NCI-H510A (cell line): ENCODE data around the gene AMBRA1.
"Not testable (repeated sequence)": the region's sequence is repeated elsewhere in the genome, so short reads cannot be mapped to it uniquely, and the experiment has no call there.

Source experiments
- DNase-seq: peaks from one replicate; lab custom pipeline; 2025; lab: John Stamatoyannopoulos, UW

The AMBRA1 gene

DNA sequence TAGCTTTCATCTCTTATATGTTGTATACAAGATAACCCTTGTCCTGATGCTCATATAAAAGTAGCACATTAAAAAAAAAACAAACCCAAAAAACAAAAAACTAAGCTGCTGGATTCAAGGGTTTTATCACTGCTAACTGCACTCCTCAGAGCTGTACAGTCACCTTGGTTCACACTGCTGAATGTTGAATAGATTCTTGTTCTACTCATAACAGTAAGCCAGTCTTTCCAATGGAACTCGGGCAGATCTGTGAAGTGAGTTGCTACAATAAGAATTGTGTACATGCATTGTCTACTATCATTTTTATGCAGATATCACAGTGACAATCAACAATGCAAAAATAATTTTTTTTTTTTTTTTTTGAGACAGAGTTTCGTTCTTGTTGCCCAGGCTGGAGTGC, 18.5 kb upstream of the AMBRA1 start:
- no peak for DNase-seq

- DNase-seq = no peak
Observed at GRCh38 chr11:46611526-46612304, 17.9 kb upstream of the AMBRA1 start.

DNA sequence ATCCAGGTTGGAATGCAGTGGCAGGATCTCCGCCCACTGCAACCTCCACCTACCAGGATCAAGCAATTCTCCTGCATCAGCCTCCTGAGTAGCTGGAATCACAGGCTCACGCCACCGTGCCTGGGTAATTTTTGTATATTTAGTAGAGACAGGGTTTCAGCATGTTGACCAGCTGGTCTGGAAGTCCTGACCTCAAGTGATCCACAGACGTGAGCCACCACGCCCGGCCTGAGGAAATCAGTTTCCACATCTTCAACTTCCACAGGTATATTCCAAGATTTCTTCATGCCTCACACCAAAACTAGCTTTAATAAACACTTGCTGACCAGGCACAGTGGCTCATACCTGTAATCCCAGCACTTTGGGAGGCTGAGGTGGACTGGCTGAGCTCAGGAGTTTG, 15.6 kb upstream of the AMBRA1 start:
- no peak for DNase-seq

DNA sequence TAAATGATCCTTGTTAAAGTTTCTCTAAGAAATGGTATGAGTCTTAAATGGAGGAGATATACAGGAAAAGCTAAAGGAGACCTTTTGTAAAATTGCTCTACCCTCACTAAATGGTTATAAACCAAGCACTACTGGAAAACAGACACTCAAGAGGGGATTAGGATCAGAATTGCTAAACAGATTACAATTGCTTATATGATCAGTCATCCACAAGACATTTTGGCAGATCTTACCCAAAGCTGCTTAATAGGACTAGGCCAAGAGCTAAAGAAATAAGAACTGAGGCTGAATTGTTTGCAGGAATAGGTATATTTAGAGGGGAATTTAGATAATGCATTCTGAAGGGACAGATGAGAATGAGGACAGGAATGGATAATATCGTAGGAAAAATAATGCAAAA, 13.7 kb upstream of the AMBRA1 start:
- no peak for DNase-seq

- no peak for DNase-seq
Observed at GRCh38 chr11:46604796-46605195, 11.0 kb upstream of the AMBRA1 start.

DNA sequence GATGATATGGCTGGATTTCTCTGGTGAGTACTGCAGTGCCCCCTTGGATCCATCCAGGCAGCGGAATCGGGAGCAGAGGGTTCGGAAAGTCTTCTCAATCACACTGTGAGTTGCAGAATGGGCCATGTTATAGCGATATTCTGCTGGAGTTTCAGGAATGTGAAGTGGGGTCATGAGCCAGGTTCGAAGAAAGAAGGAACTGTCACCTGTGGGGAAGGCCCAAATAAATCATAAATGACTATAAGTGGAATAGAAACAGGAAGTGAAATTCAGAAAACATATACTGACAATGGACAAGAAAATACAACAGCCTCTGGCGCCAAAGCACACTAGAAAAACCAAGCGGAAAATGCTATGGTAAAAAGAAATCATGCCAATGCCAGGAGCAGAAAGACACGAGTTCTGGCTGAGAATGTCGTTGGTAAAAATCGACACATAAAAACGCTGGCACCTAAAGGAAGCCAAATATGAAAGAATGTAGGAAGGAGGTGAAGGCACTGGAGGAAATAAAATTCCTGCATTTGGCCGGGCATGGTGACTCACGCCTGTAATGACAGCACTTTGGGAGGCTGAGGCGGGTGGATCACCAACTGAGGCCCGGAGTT, 10.0 kb upstream of the AMBRA1 start:
- DNase-seq = no peak

GRCh38 chr11:46601129-46601528, 7.3 kb upstream of the AMBRA1 start:
- DNase-seq = no peak

- DNase-seq = no peak
Observed at GRCh38 chr11:46600194-46600960, 6.6 kb upstream of the AMBRA1 start.

- no peak for DNase-seq
Observed at GRCh38 chr11:46599340-46600193, 5.7 kb upstream of the AMBRA1 start.

DNA sequence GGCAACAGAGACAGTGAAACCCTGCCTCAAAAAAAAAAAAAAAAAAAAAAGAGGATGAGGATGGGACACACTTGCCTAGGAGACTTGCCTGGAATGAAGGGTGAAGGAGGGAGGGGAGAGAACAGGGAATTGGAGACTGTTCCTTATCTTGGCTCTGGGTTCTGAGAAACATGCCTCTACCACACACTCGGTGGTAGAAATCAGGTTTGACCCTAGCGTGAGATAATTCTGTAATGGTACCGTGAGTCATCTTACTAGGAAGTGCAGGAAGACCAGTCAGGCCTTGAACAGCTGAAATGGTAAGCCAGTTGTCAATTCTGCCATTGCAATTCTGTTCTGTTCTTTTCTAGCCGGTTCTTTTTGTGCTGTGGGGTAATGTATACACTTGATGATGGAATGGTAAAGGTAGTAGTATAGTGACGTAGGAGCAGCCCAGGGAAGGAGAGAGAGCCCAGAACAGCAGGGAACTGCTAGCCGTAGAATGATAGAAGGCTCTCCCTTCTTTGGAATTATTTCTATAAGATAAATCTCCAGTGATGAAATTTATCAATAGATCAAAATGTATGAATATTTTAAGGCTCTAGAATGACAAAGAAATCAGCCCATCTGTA, 3.9 kb upstream of the AMBRA1 start:
- DNase-seq = no peak

DNA sequence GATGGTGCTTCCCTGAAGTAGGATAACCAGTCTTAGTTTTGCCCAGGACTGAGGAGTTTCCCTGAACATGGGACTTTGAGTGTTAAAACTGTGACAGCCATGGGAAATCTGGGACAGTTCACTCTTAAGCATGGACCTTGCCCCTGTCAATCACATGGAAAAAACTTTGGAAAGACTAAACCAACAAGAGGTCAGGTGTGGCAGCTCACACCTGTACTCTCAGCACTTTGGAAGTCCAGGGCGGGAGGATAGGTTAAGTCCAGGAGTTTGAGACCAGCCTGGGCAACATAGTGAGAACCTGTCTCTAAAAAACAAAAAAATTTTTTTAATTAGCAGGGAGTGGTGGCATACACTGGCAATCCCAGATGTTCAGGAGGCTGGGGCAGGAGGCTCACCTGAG, 3.3 kb upstream of the AMBRA1 start:
- DNase-seq = no peak

DNA sequence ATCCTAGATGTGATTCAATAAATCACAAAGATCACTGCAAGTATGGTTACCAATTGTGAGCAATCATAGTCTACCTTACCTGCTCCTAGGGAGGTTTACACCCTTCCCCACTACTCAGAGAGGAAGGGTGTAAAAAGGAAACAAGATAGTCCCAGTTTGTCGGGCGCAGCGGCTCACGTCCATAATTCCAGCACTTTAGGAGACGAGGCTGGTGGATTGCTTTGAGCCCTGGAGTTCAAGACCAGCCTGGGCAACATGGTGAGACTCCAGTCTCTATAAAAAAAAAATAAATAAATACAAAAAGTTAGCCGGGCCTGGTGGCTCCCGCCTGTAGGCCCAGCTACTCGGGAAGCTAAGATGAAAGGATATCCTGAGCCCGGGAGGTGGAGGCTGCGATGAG, 962 bp upstream of the AMBRA1 start:
- DNase-seq = no peak

GRCh38 chr11:46594374-46594700, 514 bp upstream of the AMBRA1 start:
- no peak for DNase-seq

DNA sequence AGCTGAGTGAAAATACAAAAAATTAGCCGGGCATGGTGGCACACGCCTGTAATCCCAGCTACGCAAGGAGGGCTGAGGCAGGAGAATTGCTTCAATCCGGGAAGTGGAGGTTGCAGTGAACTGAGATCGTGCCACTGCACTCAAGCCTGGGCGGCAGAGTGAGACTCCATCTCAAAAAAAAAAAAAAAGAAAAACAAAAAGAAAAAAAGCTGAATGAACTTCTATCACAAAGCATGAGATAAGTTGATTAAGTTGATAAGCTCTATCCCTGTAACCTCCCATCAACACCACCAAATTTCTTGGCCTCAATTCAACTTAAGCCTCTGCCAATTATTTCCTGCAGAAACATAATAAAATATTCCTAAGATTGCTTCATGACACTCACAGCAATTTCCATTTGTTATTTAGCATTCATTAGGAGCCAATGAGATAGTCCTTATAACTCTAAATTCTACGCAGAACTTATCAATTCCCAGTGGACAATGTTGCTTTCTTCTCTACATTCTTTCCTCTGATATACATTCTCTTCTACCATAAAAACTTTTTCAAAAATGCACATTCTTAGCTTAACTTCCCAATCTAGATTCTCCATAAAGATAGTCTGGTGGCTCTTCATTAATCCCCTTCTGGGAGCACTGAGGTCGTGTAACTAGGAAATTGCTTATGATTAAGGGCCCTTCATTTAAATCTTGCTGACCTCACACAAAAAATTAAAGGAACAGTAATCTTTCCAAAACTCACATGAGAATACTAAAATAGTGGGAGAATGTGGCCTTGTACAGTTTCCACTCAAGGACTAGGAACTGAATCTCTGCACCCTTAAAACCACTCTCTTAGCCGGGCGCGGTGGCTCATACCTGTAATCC, 2.9 kb downstream of the AMBRA1 start:
- DNase-seq = no peak

- no peak for DNase-seq
Observed at GRCh38 chr11:46588915-46589314, 4.9 kb downstream of the AMBRA1 start.

DNA sequence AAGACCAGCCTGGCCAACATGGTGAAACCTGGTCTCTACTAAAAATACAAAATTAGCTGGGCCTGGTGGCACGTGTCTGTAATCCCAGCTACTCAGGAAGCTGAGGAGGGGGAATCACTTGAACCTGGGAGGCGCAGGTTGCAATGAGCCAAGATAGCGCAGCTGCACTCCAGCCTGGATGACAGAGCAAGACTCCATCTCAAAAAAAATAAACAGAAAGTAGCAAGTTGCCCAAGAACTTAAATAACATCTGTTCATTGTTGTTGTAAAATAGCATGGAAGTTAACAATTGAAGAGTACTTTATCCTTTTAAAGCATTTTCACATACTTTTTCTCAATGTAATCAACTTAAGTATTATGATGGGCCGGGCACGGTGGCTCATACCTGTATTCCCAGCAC, 5.7 kb downstream of the AMBRA1 start:
- no peak for DNase-seq

DNA sequence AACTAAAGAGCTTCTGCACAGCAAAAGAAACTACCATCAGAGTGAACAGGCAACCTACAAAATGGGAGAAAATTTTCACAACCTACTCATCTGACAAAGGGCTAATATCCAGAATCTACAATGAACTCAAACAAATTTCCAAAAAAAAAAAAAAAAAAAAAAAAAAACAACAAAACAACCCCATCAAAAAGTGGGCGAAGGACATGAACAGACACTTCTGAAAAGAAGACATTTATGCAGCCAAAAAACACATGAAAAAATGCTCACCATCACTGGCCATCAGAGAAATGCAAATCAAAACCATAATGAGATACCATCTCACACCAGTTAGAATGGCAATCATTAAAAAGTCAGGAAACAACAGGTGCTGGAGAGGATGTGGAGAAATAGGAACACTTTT, 10.3 kb downstream of the AMBRA1 start:
- not testable (repeated sequence) for DNase-seq

GRCh38 chr11:46582588-46582987, 11.2 kb downstream of the AMBRA1 start:
- no peak for DNase-seq

DNA sequence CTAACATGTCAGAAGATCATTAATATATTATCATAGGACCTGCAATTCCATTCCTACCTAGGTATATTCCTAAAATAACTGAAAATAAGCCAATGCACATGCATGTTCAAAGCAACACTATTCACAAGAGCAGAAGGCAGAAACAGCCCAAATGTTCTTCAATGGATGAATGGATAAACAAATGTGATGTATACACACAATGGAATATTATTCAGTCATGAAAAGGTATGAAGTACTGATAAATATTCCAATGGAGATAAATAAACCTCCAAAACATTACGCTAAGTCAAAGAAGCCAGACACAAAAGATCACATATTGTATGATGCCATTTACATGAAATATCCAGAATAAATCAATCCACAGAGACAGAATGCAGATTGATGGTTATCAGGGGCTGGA, 16.8 kb downstream of the AMBRA1 start:
- no peak for DNase-seq

DNA sequence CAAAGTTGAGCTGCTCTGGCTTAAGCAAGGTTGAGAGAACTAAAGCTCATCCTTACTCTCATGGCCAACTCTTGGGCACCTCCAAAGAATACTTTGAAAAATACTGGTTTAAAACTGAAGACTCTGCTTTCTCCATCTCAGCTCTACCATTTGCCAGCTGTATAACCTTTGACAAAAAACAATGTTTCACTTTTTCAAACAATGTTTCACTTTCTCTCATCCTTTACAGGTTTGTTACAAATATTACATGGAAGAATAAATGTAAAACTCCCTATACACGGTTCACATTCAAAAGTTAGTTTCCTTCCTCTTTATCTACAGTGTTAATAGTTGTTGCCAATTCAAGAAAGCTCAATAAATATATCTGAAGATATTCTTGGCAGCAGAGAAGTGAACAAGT, 19.2 kb downstream of the AMBRA1 start:
- DNase-seq = no peak

- DNase-seq = no peak
Observed at GRCh38 chr11:46570790-46571398, 22.9 kb downstream of the AMBRA1 start.
